ENCODE results near the gene TNNC1. TPM values are rescaled to one million over a fixed set of nuclear protein-coding genes. Genes with fewer than 3 reads are reported as not detected.

The TNNC1 gene
- total and polyA plus RNA-seq, 2 donors (not counting 3 experiments of a cell fraction or from before 2014, with no cell fraction given): 0.12 TPM; not detected in 1

DNA sequence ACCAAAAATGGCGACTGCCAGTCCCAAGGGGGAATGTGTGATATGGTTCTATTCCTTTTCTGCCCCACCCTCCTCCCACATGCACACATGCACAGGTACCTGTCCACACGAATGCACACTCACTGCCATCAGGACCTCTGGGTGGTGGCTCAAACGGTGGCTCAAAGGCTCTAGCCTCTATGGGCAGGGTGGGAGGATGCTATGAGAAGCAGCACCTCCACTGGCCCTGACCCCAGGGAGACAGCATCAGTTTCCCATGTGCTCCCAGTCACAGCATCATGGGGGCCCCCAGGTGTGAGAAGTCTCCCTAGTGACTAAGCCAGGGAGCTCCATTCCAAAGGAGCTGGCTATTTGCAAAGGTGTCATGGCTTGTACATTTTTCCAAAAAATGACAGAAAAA, 24.8 kb downstream of the TNNC1 start:
- BruUV-seq (replicated peaks): TSS peak; percentile 23
- Histone ChIP-seq H4K20me1 (replicated peaks; ENCODE audit: control insufficient read depth, extremely low read depth, insufficient read depth, low read length) (no peaks in the 10 kb centered on the region), H3K4me3 (replicated peaks in 1 of 3; ENCODE audit: insufficient read depth in 1 of 3, low read depth in 1 of 3, low read length in 3 of 3) (no peak overlapping the region), H3K36me3 (ENCODE audit: control insufficient read depth in 2 of 2, extremely low read depth in 1 of 2, insufficient read depth in 2 of 2, low read length in 2 of 2) (no peaks in the 10 kb centered on the region), H3K27me3 (ENCODE audit: control insufficient read depth in 2 of 2, insufficient read depth in 2 of 2, low read length in 2 of 2) (no peaks in the 10 kb centered on the region), H3K4me1 (ENCODE audit: control insufficient read depth, extremely low read depth, insufficient read depth, low read length) (peaks cover 25% of the 10 kb centered on the region), H3K9ac (replicated peaks; ENCODE audit: extremely low read depth, insufficient read depth, low read length) (peak overlapping the region; percentile 64), H3K79me2 (ENCODE audit: control insufficient read depth, insufficient read depth, low read length) (no peaks in the 10 kb centered on the region), H2AFZ (ENCODE audit: low read depth, low read length) (no peak overlapping the region), H3K27ac (ENCODE audit: insufficient read depth, low read depth, low read length) (peak overlapping the region; percentile 96), H3K4me2 (ENCODE audit: insufficient read depth, low read length) (no peak overlapping the region), H3K9me3 (replicated peaks; ENCODE audit: control insufficient read depth, insufficient read depth, low read length) (no peaks in the 10 kb centered on the region), H3K9me1 (replicated peaks; ENCODE audit: control insufficient read depth, extremely low read depth, insufficient read depth, low read length) (no peaks in the 10 kb centered on the region)
- intact Hi-C loops (cut with micrococcal nuclease): loop anchor here (1.0 to 5.0 kb wide), 3 partner anchors 17 to 253 kb away; partner anchors contain the start of gene STAB1
- dilution Hi-C loops (cut with MboI; ENCODE audit: extremely low pct_ligation_motif_present, low sequenced_read_pairs): no loop called here
- CTCF ChIA-PET: interaction anchor here (1.3 to 10.2 kb wide), 4 partner anchors 14 to 28 kb away, joined by 3 to 243 read pairs (median 18); partner anchors contain the start of gene SEMA3G
- POLR2A ChIA-PET: no interaction called here
- no peak for DNase-seq (ENCODE audit: low read depth, low spot score)
- no peak for TF ChIP-seq POLR2AphosphoS5 (IDR thresholded peaks at IDR 0.05; ENCODE audit: insufficient read depth, low read depth, low read length)
- FAIRE-seq: no peak

DNA sequence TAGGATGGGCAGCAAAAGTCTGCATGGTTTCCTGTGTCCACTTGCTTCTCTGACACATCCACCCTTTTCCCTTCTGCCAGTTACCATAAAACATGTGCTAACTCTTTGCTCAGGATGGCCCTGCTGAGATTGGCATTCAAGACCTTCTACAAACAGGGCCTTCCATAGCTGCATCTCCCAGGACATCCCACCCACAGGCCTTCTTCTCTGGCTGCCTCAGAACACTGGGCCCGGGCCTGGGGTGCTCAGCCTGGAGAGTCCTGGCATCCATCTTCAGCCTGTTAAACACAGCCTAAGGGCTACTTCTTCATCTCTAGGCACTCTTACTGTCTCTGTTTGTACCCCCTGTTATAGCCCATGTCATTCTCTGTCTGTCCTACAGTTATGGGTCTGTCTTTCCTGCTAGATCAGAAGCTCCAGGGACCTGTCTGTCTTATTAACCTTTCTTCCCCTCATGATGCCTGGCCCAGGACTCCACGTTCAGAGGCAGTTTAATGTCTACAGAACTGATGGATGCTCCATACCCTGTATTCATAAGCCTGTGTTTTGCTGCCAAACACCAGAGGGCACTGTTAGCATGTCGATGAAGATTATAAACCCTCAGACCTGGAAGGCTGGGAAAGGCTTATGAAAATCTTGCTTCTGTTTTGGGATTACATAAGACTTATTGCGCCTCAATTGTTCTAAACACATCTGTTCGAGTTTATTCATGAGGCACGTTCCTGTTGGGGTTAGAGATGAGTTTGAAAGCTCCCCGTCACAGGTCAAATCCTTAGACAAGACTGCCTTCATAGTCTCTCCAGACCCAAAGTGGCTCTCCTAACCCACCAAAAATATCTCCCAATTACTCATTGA, 25.5 kb downstream of the TNNC1 start:
- FAIRE-seq: peak; percentile 99
- BruUV-seq (replicated peaks): no TSS peak
- TF ChIP-seq, protein P1, sequence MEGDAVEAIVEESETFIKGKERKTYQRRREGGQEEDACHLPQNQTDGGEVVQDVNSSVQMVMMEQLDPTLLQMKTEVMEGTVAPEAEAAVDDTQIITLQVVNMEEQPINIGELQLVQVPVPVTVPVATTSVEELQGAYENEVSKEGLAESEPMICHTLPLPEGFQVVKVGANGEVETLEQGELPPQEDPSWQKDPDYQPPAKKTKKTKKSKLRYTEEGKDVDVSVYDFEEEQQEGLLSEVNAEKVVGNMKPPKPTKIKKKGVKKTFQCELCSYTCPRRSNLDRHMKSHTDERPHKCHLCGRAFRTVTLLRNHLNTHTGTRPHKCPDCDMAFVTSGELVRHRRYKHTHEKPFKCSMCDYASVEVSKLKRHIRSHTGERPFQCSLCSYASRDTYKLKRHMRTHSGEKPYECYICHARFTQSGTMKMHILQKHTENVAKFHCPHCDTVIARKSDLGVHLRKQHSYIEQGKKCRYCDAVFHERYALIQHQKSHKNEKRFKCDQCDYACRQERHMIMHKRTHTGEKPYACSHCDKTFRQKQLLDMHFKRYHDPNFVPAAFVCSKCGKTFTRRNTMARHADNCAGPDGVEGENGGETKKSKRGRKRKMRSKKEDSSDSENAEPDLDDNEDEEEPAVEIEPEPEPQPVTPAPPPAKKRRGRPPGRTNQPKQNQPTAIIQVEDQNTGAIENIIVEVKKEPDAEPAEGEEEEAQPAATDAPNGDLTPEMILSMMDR (IDR thresholded peaks at IDR 0.05; ENCODE audit: extremely low read depth in 1 of 2, insufficient read depth in 1 of 2, low read depth in 1 of 2, low read length in 2 of 2): peak; percentile 70 to 79
- no peak for TF ChIP-seq POLR2A (IDR thresholded peaks at IDR 0.05; ENCODE audit: low read depth, low read length)
- Histone ChIP-seq H3K27me3 (ENCODE audit: control insufficient read depth in 2 of 2, insufficient read depth in 2 of 2, low read length in 2 of 2) (no peaks in the 10 kb centered on the region), H4K20me1 (replicated peaks; ENCODE audit: control insufficient read depth, extremely low read depth, insufficient read depth, low read length) (no peaks in the 10 kb centered on the region), H3K9me1 (replicated peaks; ENCODE audit: control insufficient read depth, extremely low read depth, insufficient read depth, low read length) (no peaks in the 10 kb centered on the region), H3K4me3 (replicated peaks in 1 of 3; ENCODE audit: insufficient read depth in 1 of 3, low read depth in 1 of 3, low read length in 3 of 3) (no peak overlapping the region), H3K4me2 (ENCODE audit: insufficient read depth, low read length) (no peak overlapping the region), H3K4me1 (ENCODE audit: control insufficient read depth, extremely low read depth, insufficient read depth, low read length) (peaks cover 25% of the 10 kb centered on the region), H3K36me3 (ENCODE audit: control insufficient read depth in 2 of 2, extremely low read depth in 1 of 2, insufficient read depth in 2 of 2, low read length in 2 of 2) (no peaks in the 10 kb centered on the region), H3K27ac (ENCODE audit: insufficient read depth, low read depth, low read length) (peak overlapping the region; percentile 96), H3K9me3 (replicated peaks; ENCODE audit: control insufficient read depth, insufficient read depth, low read length) (no peaks in the 10 kb centered on the region), H3K9ac (replicated peaks; ENCODE audit: extremely low read depth, insufficient read depth, low read length) (peak overlapping the region; percentile 64), H2AFZ (ENCODE audit: low read depth, low read length) (no peak overlapping the region), H3K79me2 (ENCODE audit: control insufficient read depth, insufficient read depth, low read length) (no peaks in the 10 kb centered on the region)
- DNase-seq (ENCODE audit: low read depth, low spot score): peak; percentile 85
- intact Hi-C loops (cut with micrococcal nuclease): loop anchor here (1.0 to 5.0 kb wide), 4 partner anchors 16 to 254 kb away; partner anchors contain the start of gene STAB1
- dilution Hi-C loops (cut with MboI; ENCODE audit: extremely low pct_ligation_motif_present, low sequenced_read_pairs): no loop called here
- ChIA-PET CTCF (interaction anchor here (0.5 to 10.2 kb wide), 13 partner anchors 10 to 208 kb away, joined by 3 to 243 read pairs (median 4); partner anchors contain the start of genes SEMA3G and TWF2), POLR2A (no interaction called here)

Data from endothelial cell of umbilical vein (primary cell).